Activated B cell treated with CpG ODN at 0.5 μM for 24 hours (primary cell): Measurements from ENCODE around the gene HMOX2. TPM values are rescaled to one million over a fixed set of nuclear protein-coding genes. Genes with fewer than 3 reads are reported as not detected.

Experiments used
- ATAC-seq: fragments of 200-7000 bp; cut with Tn5 transposase; one replicate; pipeline ENCODE4 v1.10.0; 2021; ENCODE audit warnings: low read depth, mild to moderate bottlenecking, moderate library complexity
- CTCF ChIA-PET: fragments of 350-600 bp; sonication (Branson Sonifier 250); formaldehyde crosslinking; loops from one replicate; lab custom pipeline; 2021; ENCODE audit warnings: antibody characterized with exemption; lab: Charles Lee
- POLR2A ChIA-PET: fragments of 350-600 bp; sonication (Branson Sonifier 250); formaldehyde crosslinking; loops from one replicate; lab custom pipeline; 2021; ENCODE audit warnings: antibody characterized with exemption; lab: Charles Lee
- DNase-seq: peaks from one replicate; pipeline ENCODE4 v3.0.0; 2022
- H3K27ac Mint-ChIP-seq: one replicate; pipeline ENCODE4 v1.8.0; 2020; ENCODE audit warnings: mixed read lengths
- H3K27me3 Mint-ChIP-seq: one replicate; pipeline ENCODE4 v1.8.0; 2021; ENCODE audit warnings: mixed read lengths
- H3K36me3 Mint-ChIP-seq: one replicate; pipeline ENCODE4 v1.8.0; 2021; ENCODE audit warnings: low read depth, mixed read lengths
- H3K4me1 Mint-ChIP-seq: one replicate; pipeline ENCODE4 v1.8.0; 2021; ENCODE audit warnings: mixed read lengths
- H3K4me3 Mint-ChIP-seq: one replicate; pipeline ENCODE4 v1.8.0; 2020; ENCODE audit warnings: mild to moderate bottlenecking, mixed read lengths
- H3K9me3 Mint-ChIP-seq: one replicate; pipeline ENCODE4 v1.8.0; 2020; ENCODE audit warnings: mixed read lengths
- intact Hi-C: fragments of 100-400 bp; cut with micrococcal nuclease; formaldehyde crosslinking; loops from one replicate; pipeline ENCODE4 v1.15.1; 2024
- total RNA-seq: library from RNA; stranded (reverse); gene quantifications from 2 replicates; pipeline ENCODE4 v1.2.3, GENCODE V29; 2022
- TF ChIP-seq, protein P1 (sequence below): fragments of 200-600 bp; IDR thresholded peaks from one replicate; pipeline ENCODE4 v1.8.0; 2022; ENCODE audit warnings: antibody characterized with exemption, mild to moderate bottlenecking

The HMOX2 gene
- total RNA-seq, 1 donor from 2014 or later: 32.1 TPM

DNA sequence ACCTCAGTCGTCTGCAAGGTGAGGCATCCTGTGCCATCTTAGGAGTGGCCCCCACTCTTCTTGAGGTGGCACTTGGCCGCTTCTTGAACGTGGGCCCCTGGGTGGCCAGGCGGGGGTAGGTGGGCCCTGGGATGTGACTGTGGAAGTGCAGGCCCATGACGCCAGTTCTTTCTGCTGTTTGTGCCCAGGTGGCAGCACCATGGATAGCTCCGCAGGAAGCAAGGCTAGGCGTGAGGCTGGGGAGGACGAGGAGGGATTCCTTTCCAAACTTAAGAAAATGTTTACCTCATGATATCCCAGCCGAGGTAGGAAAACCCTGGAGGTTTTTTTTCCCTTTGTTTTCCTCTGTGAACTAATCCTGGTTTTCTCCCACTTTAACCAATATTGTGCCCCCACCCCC lies 21.6 kb upstream of the HMOX2 start:
- ATAC-seq (no peak), DNase-seq (no peak)
- Mint-ChIP-seq H3K36me3 (peaks cover 72% of the 10 kb centered on the region), H3K9me3 (no peaks in the 10 kb centered on the region), H3K4me1 (no peaks in the 10 kb centered on the region), H3K27me3 (no peaks in the 10 kb centered on the region), H3K4me3 (no peak overlapping the region), H3K27ac (no peak overlapping the region)
- POLR2A ChIA-PET: no interaction called here
- TF ChIP-seq, protein P1, sequence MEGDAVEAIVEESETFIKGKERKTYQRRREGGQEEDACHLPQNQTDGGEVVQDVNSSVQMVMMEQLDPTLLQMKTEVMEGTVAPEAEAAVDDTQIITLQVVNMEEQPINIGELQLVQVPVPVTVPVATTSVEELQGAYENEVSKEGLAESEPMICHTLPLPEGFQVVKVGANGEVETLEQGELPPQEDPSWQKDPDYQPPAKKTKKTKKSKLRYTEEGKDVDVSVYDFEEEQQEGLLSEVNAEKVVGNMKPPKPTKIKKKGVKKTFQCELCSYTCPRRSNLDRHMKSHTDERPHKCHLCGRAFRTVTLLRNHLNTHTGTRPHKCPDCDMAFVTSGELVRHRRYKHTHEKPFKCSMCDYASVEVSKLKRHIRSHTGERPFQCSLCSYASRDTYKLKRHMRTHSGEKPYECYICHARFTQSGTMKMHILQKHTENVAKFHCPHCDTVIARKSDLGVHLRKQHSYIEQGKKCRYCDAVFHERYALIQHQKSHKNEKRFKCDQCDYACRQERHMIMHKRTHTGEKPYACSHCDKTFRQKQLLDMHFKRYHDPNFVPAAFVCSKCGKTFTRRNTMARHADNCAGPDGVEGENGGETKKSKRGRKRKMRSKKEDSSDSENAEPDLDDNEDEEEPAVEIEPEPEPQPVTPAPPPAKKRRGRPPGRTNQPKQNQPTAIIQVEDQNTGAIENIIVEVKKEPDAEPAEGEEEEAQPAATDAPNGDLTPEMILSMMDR: no peak
- intact Hi-C loops: no loop called here
- CTCF ChIA-PET: no interaction called here

GRCh38 chr16:4455081-4455480 lies 21.1 kb upstream of the HMOX2 start:
- no peak overlapping the region for H3K4me3 Mint-ChIP-seq
- ChIA-PET POLR2A (no interaction called here), CTCF (no interaction called here)
- DNase-seq: no peak
- intact Hi-C loops: no loop called here
- no peak for ATAC-seq
- no peaks in the 10 kb centered on the region for H3K4me1 Mint-ChIP-seq
- no peaks in the 10 kb centered on the region for H3K27me3 Mint-ChIP-seq
- H3K9me3 Mint-ChIP-seq: no peaks in the 10 kb centered on the region
- TF ChIP-seq, protein P1: no peak
- H3K36me3 Mint-ChIP-seq: peaks cover 71% of the 10 kb centered on the region
- H3K27ac Mint-ChIP-seq: no peak overlapping the region

DNA sequence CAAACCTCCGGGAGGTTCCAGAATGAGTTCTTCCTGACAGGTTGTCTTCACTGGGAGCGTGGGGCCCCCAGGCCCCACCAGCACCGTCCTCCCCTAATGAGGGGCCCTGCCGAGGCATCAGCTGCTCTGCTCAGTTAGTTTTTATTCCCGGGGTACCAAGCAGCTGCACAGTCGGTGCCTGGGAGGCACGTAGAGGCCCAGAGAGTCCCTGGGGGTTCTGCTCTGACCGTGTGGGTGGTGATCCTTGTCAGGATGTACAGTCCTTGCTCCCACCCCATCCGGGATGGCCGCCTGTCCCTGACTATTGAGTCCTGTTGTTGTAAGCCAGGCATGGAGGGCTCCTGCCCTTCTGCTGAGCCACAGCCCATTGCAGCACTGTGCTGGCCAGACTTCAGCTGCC lies 20.2 kb upstream of the HMOX2 start:
- Mint-ChIP-seq H3K9me3 (no peaks in the 10 kb centered on the region), H3K27ac (no peak overlapping the region), H3K27me3 (no peaks in the 10 kb centered on the region), H3K4me3 (no peak overlapping the region), H3K4me1 (no peaks in the 10 kb centered on the region), H3K36me3 (peaks cover 66% of the 10 kb centered on the region)
- ChIA-PET POLR2A (no interaction called here), CTCF (no interaction called here)
- no peak for DNase-seq
- TF ChIP-seq, protein P1: no peak
- no peak for ATAC-seq
- intact Hi-C loops: no loop called here

GRCh38 chr16:4460936-4461249 lies 15.3 kb upstream of the HMOX2 start:
- H3K27ac Mint-ChIP-seq: no peak overlapping the region
- ChIA-PET POLR2A (no interaction called here), CTCF (no interaction called here)
- DNase-seq (no peak), ATAC-seq (no peak)
- H3K4me1 Mint-ChIP-seq: no peaks in the 10 kb centered on the region
- peaks cover 63% of the 10 kb centered on the region for H3K36me3 Mint-ChIP-seq
- intact Hi-C loops: no loop called here
- no peaks in the 10 kb centered on the region for H3K27me3 Mint-ChIP-seq
- no peaks in the 10 kb centered on the region for H3K9me3 Mint-ChIP-seq
- TF ChIP-seq, protein P1: no peak
- H3K4me3 Mint-ChIP-seq: no peak overlapping the region

- DNase-seq (no peak), ATAC-seq (no peak)
- intact Hi-C loops: no loop called here
- no peak overlapping the region for H3K4me3 Mint-ChIP-seq
- no peaks in the 10 kb centered on the region for H3K27me3 Mint-ChIP-seq
- H3K4me1 Mint-ChIP-seq: no peaks in the 10 kb centered on the region
- no peak overlapping the region for H3K27ac Mint-ChIP-seq
- no peaks in the 10 kb centered on the region for H3K9me3 Mint-ChIP-seq
- POLR2A ChIA-PET: no interaction called here
- CTCF ChIA-PET: no interaction called here
- peaks cover 63% of the 10 kb centered on the region for H3K36me3 Mint-ChIP-seq
- TF ChIP-seq, protein P1: no peak
Observed at GRCh38 chr16:4461250-4462085, 14.7 kb upstream of the HMOX2 start.
